Astrocyte (in vitro differentiated cells and primary cell): ENCODE measurements around the gene GPR137B. TPM values are rescaled to one million over a fixed set of nuclear protein-coding genes. Genes with fewer than 3 reads are reported as not detected.

Experiments
- DNase-seq: peaks from one replicate; pipeline ENCODE4 v3.0.0-alpha.2; 2010; ENCODE audit warnings: low read depth
- FAIRE-seq: peaks from 2 replicates; lab custom pipeline; 2011; peaks lifted over from hg19 to GRCh38; lab: Jason Lieb, UNC
- H2AFZ ChIP-seq: 2 replicates; pipeline ENCODE4 v1.6.0; 2012; ENCODE audit warnings: low read depth, low read length, inconsistent platforms
- H3K27ac ChIP-seq: 2 replicates; pipeline ENCODE4 v1.5.1; 2011; ENCODE audit warnings: low read depth, low read length, inconsistent platforms
- H3K27me3 ChIP-seq: 2 replicates; pipeline ENCODE4 v1.6.0; 2011; ENCODE audit warnings: low read length, inconsistent platforms; ENCODE audit not compliant: insufficient read depth
- H3K36me3 ChIP-seq: 2 replicates; pipeline ENCODE4 v1.5.1; 2011; ENCODE audit warnings: low read length, inconsistent platforms; ENCODE audit not compliant: insufficient read depth
- H3K4me1 ChIP-seq: 2 replicates; pipeline ENCODE4 v1.5.1; 2011; ENCODE audit warnings: low read length, inconsistent platforms; ENCODE audit not compliant: insufficient read depth
- H3K4me2 ChIP-seq: 2 replicates; pipeline ENCODE4 v1.6.0; 2012; ENCODE audit warnings: low read length, inconsistent platforms
- H3K4me3 ChIP-seq: 2 replicates; pipeline ENCODE4 v1.5.1; 2011; ENCODE audit warnings: low read depth, mild to moderate bottlenecking, low read length, inconsistent platforms; ENCODE audit not compliant: insufficient read depth
- H3K79me2 ChIP-seq: 2 replicates; pipeline ENCODE4 v1.6.0; 2012; ENCODE audit warnings: mild to moderate bottlenecking, low read length, inconsistent platforms; ENCODE audit not compliant: insufficient read depth
- H3K9ac ChIP-seq: 2 replicates; pipeline ENCODE4 v1.6.0; 2012; ENCODE audit warnings: mild to moderate bottlenecking, low read length, inconsistent platforms
- H3K9me3 ChIP-seq: 2 replicates; pipeline ENCODE4 v1.5.1; 2012; ENCODE audit warnings: low read depth, mild to moderate bottlenecking, low read length, inconsistent platforms; ENCODE audit not compliant: insufficient read depth
- H4K20me1 ChIP-seq: 2 replicates; pipeline ENCODE4 v1.6.0; 2012; ENCODE audit warnings: low read length, inconsistent platforms; ENCODE audit not compliant: insufficient read depth
- H3K27ac Mint-ChIP-seq: one replicate; pipeline ENCODE4 v1.8.0; 2021; ENCODE audit warnings: mild to moderate bottlenecking, mixed read lengths; ENCODE audit not compliant: unreplicated experiment
- H3K27me3 Mint-ChIP-seq: one replicate; pipeline ENCODE4 v1.8.0; 2021; ENCODE audit warnings: low read depth, mixed read lengths; ENCODE audit not compliant: unreplicated experiment
- H3K36me3 Mint-ChIP-seq: one replicate; pipeline ENCODE4 v1.8.0; 2021; ENCODE audit warnings: low read depth, mixed read lengths; ENCODE audit not compliant: unreplicated experiment
- H3K4me1 Mint-ChIP-seq: one replicate; pipeline ENCODE4 v1.8.0; 2021; ENCODE audit warnings: low read depth, mixed read lengths; ENCODE audit not compliant: unreplicated experiment
- H3K4me3 Mint-ChIP-seq: one replicate; pipeline ENCODE4 v1.8.0; 2021; ENCODE audit warnings: mild to moderate bottlenecking, moderate library complexity, mixed read lengths; ENCODE audit not compliant: unreplicated experiment
- H3K9me3 Mint-ChIP-seq: one replicate; pipeline ENCODE4 v1.8.0; 2021; ENCODE audit warnings: mild to moderate bottlenecking, mixed read lengths; ENCODE audit not compliant: unreplicated experiment
- EZH2 ChIP-seq: IDR thresholded peaks from 2 replicates; pipeline ENCODE4 v1.6.1; 2012; ENCODE audit warnings: mild to moderate bottlenecking, low read length, inconsistent platforms; ENCODE audit not compliant: insufficient read depth
- total RNA-seq: library from RNA; stranded (reverse); gene quantifications from 2 replicates; pipeline ENCODE4 v1.2.1, GENCODE V29; 2021
- TF ChIP-seq, protein P1 (sequence below): IDR thresholded peaks from 2 replicates; pipeline ENCODE4 v1.5.1; 2011; ENCODE audit warnings: low read depth, mild to moderate bottlenecking, inconsistent platforms, low read length, moderate library complexity; ENCODE audit not compliant: insufficient read depth

The GPR137B gene
- total RNA-seq, 1 donor from 2014 or later: 12.9 TPM

GRCh38 chr1:236204656-236205055 lies 62.3 kb downstream of the GPR137B start:
- TF ChIP-seq, protein P1, sequence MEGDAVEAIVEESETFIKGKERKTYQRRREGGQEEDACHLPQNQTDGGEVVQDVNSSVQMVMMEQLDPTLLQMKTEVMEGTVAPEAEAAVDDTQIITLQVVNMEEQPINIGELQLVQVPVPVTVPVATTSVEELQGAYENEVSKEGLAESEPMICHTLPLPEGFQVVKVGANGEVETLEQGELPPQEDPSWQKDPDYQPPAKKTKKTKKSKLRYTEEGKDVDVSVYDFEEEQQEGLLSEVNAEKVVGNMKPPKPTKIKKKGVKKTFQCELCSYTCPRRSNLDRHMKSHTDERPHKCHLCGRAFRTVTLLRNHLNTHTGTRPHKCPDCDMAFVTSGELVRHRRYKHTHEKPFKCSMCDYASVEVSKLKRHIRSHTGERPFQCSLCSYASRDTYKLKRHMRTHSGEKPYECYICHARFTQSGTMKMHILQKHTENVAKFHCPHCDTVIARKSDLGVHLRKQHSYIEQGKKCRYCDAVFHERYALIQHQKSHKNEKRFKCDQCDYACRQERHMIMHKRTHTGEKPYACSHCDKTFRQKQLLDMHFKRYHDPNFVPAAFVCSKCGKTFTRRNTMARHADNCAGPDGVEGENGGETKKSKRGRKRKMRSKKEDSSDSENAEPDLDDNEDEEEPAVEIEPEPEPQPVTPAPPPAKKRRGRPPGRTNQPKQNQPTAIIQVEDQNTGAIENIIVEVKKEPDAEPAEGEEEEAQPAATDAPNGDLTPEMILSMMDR: no peak
- TF ChIP-seq EZH2: no peak
- Mint-ChIP-seq H3K4me1 (peaks cover 9% of the 10 kb centered on the region), H3K27me3 (no peaks in the 10 kb centered on the region), H3K4me3 (no peak overlapping the region), H3K9me3 (peaks cover 20% of the 10 kb centered on the region), H3K36me3 (peaks cover 30% of the 10 kb centered on the region), H3K27ac (no peak overlapping the region)
- Histone ChIP-seq H3K9ac (no peak overlapping the region), H3K4me1 (no peaks in the 10 kb centered on the region), H2AFZ (no peak overlapping the region), H3K27ac (no peak overlapping the region), H3K9me3 (no peaks in the 10 kb centered on the region), H3K4me2 (no peak overlapping the region), H3K4me3 (no peak overlapping the region), H3K27me3 (no peaks in the 10 kb centered on the region), H3K36me3 (peaks cover 2% of the 10 kb centered on the region), H3K79me2 (no peaks in the 10 kb centered on the region), H4K20me1 (no peaks in the 10 kb centered on the region)
- FAIRE-seq (no peak), DNase-seq (no peak)

DNA sequence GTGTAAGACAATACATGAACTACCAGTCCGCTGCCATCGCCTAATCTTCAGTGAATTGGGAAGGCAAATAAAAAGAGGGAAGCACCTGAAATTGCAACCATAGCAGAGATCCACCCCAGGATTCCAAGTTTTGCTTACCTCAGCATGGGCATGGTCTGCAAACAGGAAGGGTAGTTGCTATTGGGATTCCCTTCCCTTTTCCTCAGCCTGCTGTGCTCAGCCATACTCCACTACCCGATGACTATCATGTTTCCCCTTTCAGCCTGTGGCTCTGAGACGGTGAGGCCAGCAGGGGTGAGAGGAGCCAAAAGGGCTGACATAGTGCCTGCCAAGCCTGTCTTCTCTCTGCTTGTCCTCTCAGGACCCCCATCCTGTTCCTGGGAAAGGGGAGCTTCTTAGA lies 64.2 kb downstream of the GPR137B start:
- H2AFZ ChIP-seq: no peak overlapping the region
- no peak overlapping the region for H3K4me2 ChIP-seq
- H3K9me3 ChIP-seq: no peaks in the 10 kb centered on the region
- H3K9ac ChIP-seq: no peak overlapping the region
- FAIRE-seq (no peak), DNase-seq (no peak)
- TF ChIP-seq EZH2: no peak
- TF ChIP-seq, protein P1: no peak
- Mint-ChIP-seq H3K9me3 (peaks cover 11% of the 10 kb centered on the region), H3K27ac (no peak overlapping the region), H3K4me3 (no peak overlapping the region), H3K4me1 (peaks cover 9% of the 10 kb centered on the region), H3K27me3 (no peaks in the 10 kb centered on the region), H3K36me3 (peaks cover 18% of the 10 kb centered on the region)
- H3K27ac ChIP-seq: no peak overlapping the region
- H3K36me3 ChIP-seq: peaks cover 2% of the 10 kb centered on the region
- H4K20me1 ChIP-seq: no peaks in the 10 kb centered on the region
- no peak overlapping the region for H3K4me3 ChIP-seq
- no peaks in the 10 kb centered on the region for H3K27me3 ChIP-seq
- H3K79me2 ChIP-seq: no peaks in the 10 kb centered on the region
- H3K4me1 ChIP-seq: no peaks in the 10 kb centered on the region

GRCh38 chr1:236207121-236207520 lies 64.8 kb downstream of the GPR137B start:
- Histone ChIP-seq H3K9me3 (no peaks in the 10 kb centered on the region), H3K4me3 (no peak overlapping the region), H3K4me1 (no peaks in the 10 kb centered on the region), H3K27me3 (no peaks in the 10 kb centered on the region), H4K20me1 (no peaks in the 10 kb centered on the region), H2AFZ (no peak overlapping the region), H3K9ac (no peak overlapping the region), H3K4me2 (no peak overlapping the region), H3K79me2 (no peaks in the 10 kb centered on the region), H3K27ac (no peak overlapping the region), H3K36me3 (no peaks in the 10 kb centered on the region)
- no peak overlapping the region for H3K27ac Mint-ChIP-seq
- H3K4me3 Mint-ChIP-seq: no peak overlapping the region
- FAIRE-seq (no peak), DNase-seq (no peak)
- TF ChIP-seq, protein P1: no peak
- no peak for TF ChIP-seq EZH2
- H3K4me1 Mint-ChIP-seq: peaks cover 8% of the 10 kb centered on the region
- H3K27me3 Mint-ChIP-seq: no peaks in the 10 kb centered on the region
- H3K36me3 Mint-ChIP-seq: peaks cover 17% of the 10 kb centered on the region
- H3K9me3 Mint-ChIP-seq: peaks cover 10% of the 10 kb centered on the region
